Ovary (tissue), 3 donors: Measurements from ENCODE around the gene SLC26A11.

Source experiments
- EP300 ChIP-seq: sonication (generic); formaldehyde crosslinking; IDR thresholded peaks from one replicate; pipeline ENCODE4 v1.6.1; 2017; ENCODE audit warnings: antibody characterized with exemption
- TF ChIP-seq, protein P1 (sequence below), 3 donors: fragments of 450-650 bp in 2 of 3; fragments of 200-600 bp in 1 of 3; IDR thresholded peaks; one replicate each; pipeline versions ENCODE4 v1.5.1 to v1.8.0; 2016 to 2022; ENCODE audit warnings: antibody characterized with exemption in 3 of 3, mild to moderate bottlenecking in 1 of 3
- donor health status: DM: no; HTN: no; CAD: no.

DNA sequence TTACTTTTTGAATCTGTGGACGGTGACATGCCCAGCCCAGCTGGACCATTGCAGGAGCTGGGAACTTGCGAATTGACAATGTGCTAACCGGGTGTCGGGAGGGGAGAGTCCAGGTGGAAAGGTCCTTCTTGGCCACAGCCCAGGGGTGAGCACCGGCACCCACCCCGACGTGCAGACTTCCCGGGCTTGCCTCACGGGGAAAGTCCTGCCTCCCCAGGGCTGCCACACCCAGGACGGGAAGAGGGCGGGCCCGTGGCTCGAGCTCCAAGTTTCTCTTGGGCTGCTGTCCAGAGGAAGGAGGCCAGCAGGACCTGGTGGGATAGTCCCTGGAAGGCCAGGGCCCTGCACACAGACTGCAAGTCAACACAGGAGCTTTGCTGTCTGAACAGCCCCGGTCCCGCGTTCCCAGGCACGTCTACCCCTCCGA, 32.7 kb upstream of the SLC26A11 start:
- TF ChIP-seq, protein P1, sequence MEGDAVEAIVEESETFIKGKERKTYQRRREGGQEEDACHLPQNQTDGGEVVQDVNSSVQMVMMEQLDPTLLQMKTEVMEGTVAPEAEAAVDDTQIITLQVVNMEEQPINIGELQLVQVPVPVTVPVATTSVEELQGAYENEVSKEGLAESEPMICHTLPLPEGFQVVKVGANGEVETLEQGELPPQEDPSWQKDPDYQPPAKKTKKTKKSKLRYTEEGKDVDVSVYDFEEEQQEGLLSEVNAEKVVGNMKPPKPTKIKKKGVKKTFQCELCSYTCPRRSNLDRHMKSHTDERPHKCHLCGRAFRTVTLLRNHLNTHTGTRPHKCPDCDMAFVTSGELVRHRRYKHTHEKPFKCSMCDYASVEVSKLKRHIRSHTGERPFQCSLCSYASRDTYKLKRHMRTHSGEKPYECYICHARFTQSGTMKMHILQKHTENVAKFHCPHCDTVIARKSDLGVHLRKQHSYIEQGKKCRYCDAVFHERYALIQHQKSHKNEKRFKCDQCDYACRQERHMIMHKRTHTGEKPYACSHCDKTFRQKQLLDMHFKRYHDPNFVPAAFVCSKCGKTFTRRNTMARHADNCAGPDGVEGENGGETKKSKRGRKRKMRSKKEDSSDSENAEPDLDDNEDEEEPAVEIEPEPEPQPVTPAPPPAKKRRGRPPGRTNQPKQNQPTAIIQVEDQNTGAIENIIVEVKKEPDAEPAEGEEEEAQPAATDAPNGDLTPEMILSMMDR (IDR thresholded peaks at IDR 0.05), result no peak
- no peak for TF ChIP-seq EP300
